Peyer's patch (tissue), 4 donors: Measurements from ENCODE around the gene C17orf75.

Experiments
- CTCF ChIP-seq, 6 experiments: fragments of 450-650 bp in 4 of 6; fragments of 200-600 bp in 2 of 6; sonication (generic) in 1 of 6; IDR thresholded peaks; one replicate each; pipeline ENCODE4 v1.5.1; 2017 to 2019; ENCODE audit warnings: antibody characterized with exemption in 6 of 6, mild to moderate bottlenecking in 3 of 6, moderate library complexity in 1 of 6
- POLR2A ChIP-seq, 2 donors: fragments of 450-650 bp; IDR thresholded peaks; one replicate each; pipeline ENCODE4 v1.5.1; 2017; ENCODE audit warnings: antibody characterized with exemption in 2 of 2, mild to moderate bottlenecking in 2 of 2, moderate library complexity in 2 of 2

- TF ChIP-seq CTCF (IDR thresholded peaks at IDR 0.05): no peak
- TF ChIP-seq POLR2A (IDR thresholded peaks at IDR 0.05): no peak
Measured at GRCh38 chr17:32357615-32358014, 15.6 kb upstream of the C17orf75 start.
